CD4-positive, CD25-positive, alpha-beta regulatory T cell (primary cell): ENCODE data around the gene CYP17A1. TPM values are rescaled to one million over a fixed set of nuclear protein-coding genes. Genes with fewer than 3 reads are reported as not detected.

Experiments used
- ATAC-seq, 2 donors: fragments of 150-1000 bp; cut with Tn5 transposase; one replicate each; pipeline ENCODE4 v1.10.0; 2021; ENCODE audit warnings: low read depth in 2 of 2, moderate number of reproducible peaks in 2 of 2, moderate library complexity in 1 of 2
- DNase-seq, 3 donors: peaks; one replicate each; pipeline versions ENCODE4 v3.0.0 to v3.0.0-alpha.2; 2012 to 2022; ENCODE audit warnings: mixed read lengths in 1 of 3
- H3K27ac ChIP-seq: one replicate; pipeline ENCODE4 v1.7.0; 2013; ENCODE audit warnings: mild to moderate bottlenecking, low read length; ENCODE audit not compliant: insufficient read depth, poor library complexity, severe bottlenecking
- H3K27me3 ChIP-seq: one replicate; pipeline ENCODE4 v1.7.0; 2013; ENCODE audit warnings: low read length; ENCODE audit not compliant: control insufficient read depth, insufficient read depth
- H3K36me3 ChIP-seq: one replicate; pipeline ENCODE4 v1.7.0; 2013; ENCODE audit warnings: mild to moderate bottlenecking, low read length, moderate library complexity; ENCODE audit not compliant: control insufficient read depth, insufficient read depth
- H3K4me1 ChIP-seq: 2 replicates; pipeline ENCODE4 v1.7.0; 2013; ENCODE audit warnings: mild to moderate bottlenecking, low read length; ENCODE audit not compliant: insufficient read depth, control insufficient read depth, poor library complexity, severe bottlenecking
- H3K4me3 ChIP-seq: one replicate; pipeline ENCODE4 v1.7.0; 2013; ENCODE audit warnings: low read depth, mild to moderate bottlenecking, low read length, moderate library complexity
- H3K9me3 ChIP-seq, 2 experiments: 1 replicate in 1 of 2; 2 replicates in 1 of 2; pipeline ENCODE4 v1.7.0; 2013; ENCODE audit warnings: low read length in 2 of 2, mild to moderate bottlenecking in 1 of 2, moderate library complexity in 1 of 2; ENCODE audit not compliant: control insufficient read depth in 2 of 2
- H3K27ac Mint-ChIP-seq, 3 donors: one replicate each; pipeline ENCODE4 v1.8.0; 2020 to 2022; ENCODE audit warnings: mild to moderate bottlenecking in 3 of 3, mixed read lengths in 3 of 3, moderate library complexity in 2 of 3
- H3K27me3 Mint-ChIP-seq: one replicate; pipeline ENCODE4 v1.8.0; 2022; ENCODE audit warnings: mild to moderate bottlenecking, mixed read lengths
- H3K36me3 Mint-ChIP-seq: one replicate; pipeline ENCODE4 v1.8.0; 2020; ENCODE audit warnings: mixed read lengths
- H3K4me1 Mint-ChIP-seq, 4 donors: one replicate each; pipeline ENCODE4 v1.8.0; 2020 to 2022; ENCODE audit warnings: mixed read lengths in 4 of 4, mild to moderate bottlenecking in 1 of 4
- H3K4me3 Mint-ChIP-seq, 4 donors: one replicate each; pipeline ENCODE4 v1.8.0; 2020 to 2022; ENCODE audit warnings: mild to moderate bottlenecking in 4 of 4, mixed read lengths in 4 of 4, moderate library complexity in 3 of 4
- H3K9me3 Mint-ChIP-seq, 7 donors: one replicate each; pipeline ENCODE4 v1.8.0; 2020 to 2022; ENCODE audit warnings: mixed read lengths in 7 of 7, mild to moderate bottlenecking in 3 of 7, moderate library complexity in 2 of 7
- polyA plus RNA-seq, 4 donors: library from polyadenylated mRNA; unstranded; fragments of 300-500 nt; fragmentation: Illumina TruSeq; gene quantifications; one replicate each; pipeline ENCODE4 v1.2.3, GENCODE V29; 2021
- total RNA-seq: library from RNA; stranded (reverse); gene quantifications from one replicate; pipeline ENCODE4 v1.2.3, GENCODE V29; 2022

Gene CYP17A1
- total and polyA plus RNA-seq, 5 donors from 2014 or later: not detected

DNA sequence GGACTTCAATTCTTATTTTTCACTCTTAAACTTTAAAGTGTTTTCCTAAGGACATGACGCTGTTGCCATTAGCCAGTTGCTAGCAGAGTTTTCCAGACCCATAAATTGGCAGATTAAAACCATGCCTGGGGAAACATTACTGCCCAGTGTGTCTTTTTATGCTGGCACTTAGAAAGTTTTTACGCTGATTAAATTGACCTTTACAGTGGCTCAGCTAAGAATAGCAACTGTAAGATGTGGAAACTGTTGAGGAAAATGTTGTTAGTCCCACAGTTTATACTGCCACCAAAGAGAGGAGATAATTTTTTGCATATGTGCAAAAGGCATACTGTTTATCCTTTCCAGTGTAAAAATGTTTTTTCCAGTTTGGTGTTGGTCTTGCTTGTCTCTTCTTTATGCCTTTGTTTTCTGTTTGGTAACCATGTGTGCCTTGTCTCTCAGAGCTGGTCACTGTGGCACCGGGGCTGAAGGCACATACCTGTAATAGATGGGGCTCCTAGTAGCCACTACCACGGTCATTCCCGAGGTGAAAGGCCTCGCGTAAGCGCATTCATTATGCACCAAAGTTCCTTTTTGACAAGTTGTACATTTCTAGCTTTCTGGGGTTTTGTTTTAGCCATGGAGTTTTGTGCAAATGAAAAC is 45.3 kb downstream of the CYP17A1 start:
- Mint-ChIP-seq H3K27ac (peak overlapping the region in 1 of 3 donors; percentile 60), H3K36me3 (peaks cover 19% of the 10 kb centered on the region), H3K9me3 (peaks cover 0 to 4% (median 1%) of the 10 kb centered on the region in 7 donors), H3K27me3 (no peaks in the 10 kb centered on the region), H3K4me3 (no peak overlapping the region), H3K4me1 (peaks cover 13 to 64% (median 47%) of the 10 kb centered on the region in 4 donors)
- no peak overlapping the region for H3K4me3 ChIP-seq
- peaks cover 18% of the 10 kb centered on the region for H3K4me1 ChIP-seq
- no peak overlapping the region for H3K27ac ChIP-seq
- H3K36me3 ChIP-seq: no peaks in the 10 kb centered on the region
- DNase-seq: no peak
- no peaks in the 10 kb centered on the region for H3K9me3 ChIP-seq
- H3K27me3 ChIP-seq: no peaks in the 10 kb centered on the region
- no peak for ATAC-seq

- H3K4me1 Mint-ChIP-seq: peaks cover 14 to 59% (median 44%) of the 10 kb centered on the region in 4 donors
- no peaks in the 10 kb centered on the region for H3K4me1 ChIP-seq
Observed at GRCh38 chr10:102785818-102786217, 51.4 kb downstream of the CYP17A1 start.

GRCh38 chr10:102783568-102783967 is 53.6 kb downstream of the CYP17A1 start:
- no peak for ATAC-seq
- no peak overlapping the region for H3K4me3 ChIP-seq
- no peaks in the 10 kb centered on the region for H3K9me3 ChIP-seq
- Mint-ChIP-seq H3K27me3 (no peaks in the 10 kb centered on the region), H3K36me3 (peaks cover 11% of the 10 kb centered on the region), H3K4me1 (peaks cover 17 to 64% (median 42%) of the 10 kb centered on the region in 4 donors), H3K27ac (peak overlapping the region in 2 of 3 donors; percentile 69 to 82), H3K9me3 (no peaks in the 10 kb centered on the region), H3K4me3 (peak overlapping the region in 1 of 4 donors; percentile 26)
- no peaks in the 10 kb centered on the region for H3K4me1 ChIP-seq
- H3K27ac ChIP-seq: no peak overlapping the region
- no peak for DNase-seq
- no peaks in the 10 kb centered on the region for H3K36me3 ChIP-seq
- H3K27me3 ChIP-seq: no peaks in the 10 kb centered on the region

More at GRCh38 chr10:102785818-102786217, 51.4 kb downstream of the CYP17A1 start:
- no peak overlapping the region for H3K4me3 ChIP-seq
- H3K4me3 Mint-ChIP-seq: no peak overlapping the region
- ATAC-seq (peak in 1 of 2 donors; percentile 12), DNase-seq (no peak)
- peaks cover 0 to 4% (median 1%) of the 10 kb centered on the region in 7 donors for H3K9me3 Mint-ChIP-seq
- H3K36me3 Mint-ChIP-seq: peaks cover 16% of the 10 kb centered on the region
- peak overlapping the region; percentile 24 to 71 (median 33) for H3K27ac Mint-ChIP-seq
- H3K27me3 Mint-ChIP-seq: no peaks in the 10 kb centered on the region
- no peaks in the 10 kb centered on the region for H3K36me3 ChIP-seq
- no peaks in the 10 kb centered on the region for H3K27me3 ChIP-seq
- H3K9me3 ChIP-seq: no peaks in the 10 kb centered on the region
- no peak overlapping the region for H3K27ac ChIP-seq

DNA sequence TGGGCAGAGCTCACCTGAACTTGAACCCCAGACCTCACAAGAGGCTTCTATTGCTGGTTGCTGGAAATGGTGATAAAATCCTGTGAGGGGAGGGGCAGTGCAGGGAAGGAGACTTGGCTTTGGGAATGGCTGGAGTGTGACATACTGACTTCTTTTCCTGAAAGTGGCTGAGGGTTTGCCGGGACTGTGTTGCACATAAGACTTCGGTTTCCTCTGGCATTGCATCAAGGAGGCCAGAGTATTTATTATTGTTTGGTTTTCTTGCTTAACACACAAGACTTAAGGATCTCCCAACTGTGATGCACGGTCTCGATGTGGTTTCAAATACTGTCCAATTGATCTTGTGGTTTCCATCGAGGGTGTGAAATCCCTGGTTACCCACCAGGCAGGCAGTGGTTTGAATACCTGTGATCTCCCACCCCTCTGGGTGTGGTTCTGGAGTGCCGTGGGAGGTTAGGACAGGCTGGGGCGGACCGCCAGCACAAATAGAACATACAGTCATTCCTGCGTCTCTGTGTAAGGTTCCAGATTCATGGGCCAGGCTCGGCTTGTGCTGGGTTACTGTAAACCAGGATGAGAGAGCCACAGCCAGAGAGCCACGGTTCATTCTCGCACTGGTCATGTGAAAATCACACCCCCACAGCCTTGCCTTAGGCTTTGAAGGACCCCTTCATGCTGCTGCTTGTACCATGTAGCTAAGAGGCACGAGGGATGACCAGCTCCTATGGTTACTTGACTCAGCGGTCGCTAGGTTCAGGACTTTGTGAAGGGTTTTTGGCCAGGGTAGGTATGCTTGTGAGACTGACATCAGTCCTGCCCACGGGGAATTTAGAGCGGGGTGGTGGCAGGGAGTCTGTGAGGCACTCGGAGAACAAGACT is 54.3 kb downstream of the CYP17A1 start:
- peaks cover 23 to 71% (median 47%) of the 10 kb centered on the region in 4 donors for H3K4me1 Mint-ChIP-seq
- peak overlapping the region in 1 of 4 donors; percentile 26 for H3K4me3 Mint-ChIP-seq
- peak overlapping the region; percentile 49 to 82 (median 69) for H3K27ac Mint-ChIP-seq

DNA sequence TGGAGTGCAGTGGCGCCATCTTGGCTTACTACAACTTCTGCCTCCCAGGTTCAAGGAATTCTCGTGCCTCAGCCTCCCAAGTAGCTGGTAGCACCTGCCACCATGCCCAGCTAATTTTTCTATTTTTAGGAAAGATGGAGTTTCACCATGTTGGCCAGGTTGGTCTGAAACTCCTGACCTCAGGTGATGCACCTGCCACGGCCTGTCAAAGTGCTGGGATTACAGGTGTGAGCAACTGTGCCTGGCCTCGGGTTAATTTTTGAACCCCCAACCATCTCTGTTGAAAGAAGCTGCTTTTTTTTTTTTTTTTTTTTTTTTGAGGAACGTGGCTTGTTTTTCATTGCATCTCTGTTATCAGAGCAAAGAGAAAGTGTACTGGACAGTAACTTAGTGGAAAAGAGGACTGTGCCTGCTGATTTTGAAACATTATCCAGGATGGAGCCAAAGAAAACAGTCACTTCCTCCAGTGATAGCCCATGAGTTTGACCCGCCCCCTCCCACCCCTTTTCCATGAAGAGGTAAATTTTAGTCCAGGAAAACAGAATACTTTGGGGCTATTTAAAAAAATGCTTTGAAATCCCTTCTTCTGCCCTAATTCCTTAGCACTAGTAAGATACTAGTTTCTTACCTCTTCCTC is 55.2 kb downstream of the CYP17A1 start:
- peaks cover 23 to 70% (median 41%) of the 10 kb centered on the region in 4 donors for H3K4me1 Mint-ChIP-seq
- Histone ChIP-seq H3K36me3 (no peaks in the 10 kb centered on the region), H3K27me3 (no peaks in the 10 kb centered on the region), H3K4me3 (no peak overlapping the region), H3K4me1 (peaks cover 2% of the 10 kb centered on the region), H3K9me3 (no peaks in the 10 kb centered on the region), H3K27ac (no peak overlapping the region)
- no peak for DNase-seq
- no peaks in the 10 kb centered on the region for H3K27me3 Mint-ChIP-seq
- no peak overlapping the region for H3K4me3 Mint-ChIP-seq
- H3K27ac Mint-ChIP-seq: peak overlapping the region in 1 of 3 donors; percentile 49
- H3K36me3 Mint-ChIP-seq: peaks cover 14% of the 10 kb centered on the region
- H3K9me3 Mint-ChIP-seq: no peaks in the 10 kb centered on the region
- ATAC-seq: no peak

More for the DNA sequence above, 54.3 kb downstream of the CYP17A1 start:
- Mint-ChIP-seq H3K9me3 (no peaks in the 10 kb centered on the region), H3K27me3 (no peaks in the 10 kb centered on the region), H3K36me3 (peaks cover 14% of the 10 kb centered on the region)
- Histone ChIP-seq H3K9me3 (no peaks in the 10 kb centered on the region), H3K4me1 (no peaks in the 10 kb centered on the region), H3K27me3 (no peaks in the 10 kb centered on the region), H3K4me3 (no peak overlapping the region), H3K36me3 (no peaks in the 10 kb centered on the region), H3K27ac (no peak overlapping the region)
- no peak for ATAC-seq
- DNase-seq: no peak

DNA sequence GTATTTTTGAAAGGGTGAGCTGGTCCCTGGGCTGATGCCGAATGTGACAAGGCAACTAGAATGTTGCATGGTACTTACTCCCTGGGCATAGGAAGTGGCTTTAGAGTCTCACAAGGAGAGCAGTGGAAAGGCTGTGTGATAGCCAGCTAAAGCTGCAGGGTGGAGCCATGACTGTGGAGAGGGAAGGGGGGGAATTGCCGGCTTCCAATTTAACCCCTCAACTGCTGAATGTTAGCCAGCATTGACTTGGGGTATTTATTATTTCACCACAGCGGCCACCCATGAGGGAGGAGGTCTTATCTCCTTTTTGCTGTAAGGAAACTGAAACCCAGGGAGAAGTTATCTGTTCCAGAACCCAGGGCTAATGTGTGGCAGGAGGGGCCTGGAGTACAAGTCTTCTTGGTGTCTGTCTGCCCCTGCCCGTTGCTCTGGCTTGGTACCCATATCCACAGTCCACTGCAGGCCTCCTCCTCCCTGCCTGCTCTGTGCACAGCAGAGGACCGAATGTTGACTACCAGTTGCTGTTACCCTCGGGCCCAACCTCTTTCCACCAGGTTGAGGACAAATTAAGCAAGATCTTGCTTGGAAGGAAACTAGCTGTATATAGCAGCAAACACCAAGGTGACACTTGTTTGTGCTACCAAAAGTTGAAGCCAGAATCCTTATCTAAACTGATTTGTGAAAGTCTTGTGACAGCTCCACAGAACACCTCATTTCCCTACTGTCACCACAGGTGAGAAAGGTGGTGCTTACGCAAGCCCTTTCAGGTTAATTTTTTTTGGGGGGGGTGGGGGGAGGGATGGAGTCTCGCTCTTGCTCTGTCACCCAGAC is 55.9 kb downstream of the CYP17A1 start:
- H3K27me3 Mint-ChIP-seq: no peaks in the 10 kb centered on the region
- H3K4me1 Mint-ChIP-seq: peaks cover 23 to 71% (median 42%) of the 10 kb centered on the region in 4 donors
- H3K9me3 Mint-ChIP-seq: no peaks in the 10 kb centered on the region

More for the DNA sequence above, 55.9 kb downstream of the CYP17A1 start:
- H3K36me3 ChIP-seq: no peaks in the 10 kb centered on the region
- H3K4me1 ChIP-seq: peaks cover 9% of the 10 kb centered on the region
- H3K27me3 ChIP-seq: no peaks in the 10 kb centered on the region
- peak overlapping the region in 2 of 3 donors; percentile 35 to 48 for H3K27ac Mint-ChIP-seq
- H3K36me3 Mint-ChIP-seq: peaks cover 14% of the 10 kb centered on the region
- H3K4me3 ChIP-seq: no peak overlapping the region
- DNase-seq (no peak), ATAC-seq (no peak)
- no peak overlapping the region for H3K4me3 Mint-ChIP-seq
- no peak overlapping the region for H3K27ac ChIP-seq
- no peaks in the 10 kb centered on the region for H3K9me3 ChIP-seq
